AG09309 (cell line): ENCODE results near the gene TSPAN18.

Experiments used
- DNase-seq: peaks from one replicate; pipeline ENCODE4 v3.0.0-alpha.2; 2010; ENCODE audit warnings: low read depth
- H3K4me3 ChIP-seq: 2 replicates; pipeline ENCODE4 v1.5.1; 2011; ENCODE audit warnings: mild to moderate bottlenecking, low read depth, low read length, moderate library complexity; ENCODE audit not compliant: control insufficient read depth
- TF ChIP-seq, protein P1 (sequence below): IDR thresholded peaks from 2 replicates; pipeline ENCODE4 v1.5.1; 2011; ENCODE audit warnings: mild to moderate bottlenecking, low read depth, low read length, inconsistent platforms; ENCODE audit not compliant: insufficient read depth, control insufficient read depth; ENCODE audit errors: missing control alignments

TSPAN18 gene

DNA sequence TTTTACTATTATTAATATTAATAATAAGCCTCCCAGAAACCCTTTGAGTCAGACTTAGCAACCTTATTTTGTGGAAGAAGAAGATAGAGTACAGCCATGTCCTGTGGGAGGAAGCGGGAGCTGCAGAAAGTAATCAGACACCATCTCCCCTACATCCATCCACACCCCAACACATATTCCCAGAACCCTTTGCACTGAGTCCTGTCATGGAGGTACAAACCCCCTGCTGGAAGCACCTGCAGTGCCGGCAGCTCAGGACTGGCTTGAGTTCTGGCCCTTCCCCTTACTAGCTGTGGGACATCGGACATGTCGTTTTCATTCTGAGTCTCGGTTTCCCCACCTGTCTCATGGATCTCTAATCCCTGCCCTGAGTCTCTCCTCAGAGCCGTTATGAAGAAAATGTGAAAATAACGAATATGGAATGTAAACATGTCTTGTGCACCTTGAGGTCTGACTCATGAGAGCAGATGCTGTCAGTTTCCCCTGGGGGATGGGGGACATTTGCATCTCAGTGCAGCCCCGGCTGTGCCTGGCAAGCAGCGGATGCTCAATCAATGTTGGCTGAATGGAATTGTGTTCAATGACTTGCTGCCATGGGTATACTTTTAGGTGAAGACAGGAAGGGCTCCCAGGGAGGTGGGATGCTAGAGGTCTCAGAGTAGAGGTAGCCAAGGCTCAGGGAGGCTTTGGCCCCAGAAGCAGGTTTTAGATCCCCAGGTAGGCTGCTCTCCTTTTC is 178.5 kb downstream of the TSPAN18 start:
- no peak overlapping the region for H3K4me3 ChIP-seq
- TF ChIP-seq, protein P1, sequence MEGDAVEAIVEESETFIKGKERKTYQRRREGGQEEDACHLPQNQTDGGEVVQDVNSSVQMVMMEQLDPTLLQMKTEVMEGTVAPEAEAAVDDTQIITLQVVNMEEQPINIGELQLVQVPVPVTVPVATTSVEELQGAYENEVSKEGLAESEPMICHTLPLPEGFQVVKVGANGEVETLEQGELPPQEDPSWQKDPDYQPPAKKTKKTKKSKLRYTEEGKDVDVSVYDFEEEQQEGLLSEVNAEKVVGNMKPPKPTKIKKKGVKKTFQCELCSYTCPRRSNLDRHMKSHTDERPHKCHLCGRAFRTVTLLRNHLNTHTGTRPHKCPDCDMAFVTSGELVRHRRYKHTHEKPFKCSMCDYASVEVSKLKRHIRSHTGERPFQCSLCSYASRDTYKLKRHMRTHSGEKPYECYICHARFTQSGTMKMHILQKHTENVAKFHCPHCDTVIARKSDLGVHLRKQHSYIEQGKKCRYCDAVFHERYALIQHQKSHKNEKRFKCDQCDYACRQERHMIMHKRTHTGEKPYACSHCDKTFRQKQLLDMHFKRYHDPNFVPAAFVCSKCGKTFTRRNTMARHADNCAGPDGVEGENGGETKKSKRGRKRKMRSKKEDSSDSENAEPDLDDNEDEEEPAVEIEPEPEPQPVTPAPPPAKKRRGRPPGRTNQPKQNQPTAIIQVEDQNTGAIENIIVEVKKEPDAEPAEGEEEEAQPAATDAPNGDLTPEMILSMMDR = no peak
- no peak for DNase-seq

DNA sequence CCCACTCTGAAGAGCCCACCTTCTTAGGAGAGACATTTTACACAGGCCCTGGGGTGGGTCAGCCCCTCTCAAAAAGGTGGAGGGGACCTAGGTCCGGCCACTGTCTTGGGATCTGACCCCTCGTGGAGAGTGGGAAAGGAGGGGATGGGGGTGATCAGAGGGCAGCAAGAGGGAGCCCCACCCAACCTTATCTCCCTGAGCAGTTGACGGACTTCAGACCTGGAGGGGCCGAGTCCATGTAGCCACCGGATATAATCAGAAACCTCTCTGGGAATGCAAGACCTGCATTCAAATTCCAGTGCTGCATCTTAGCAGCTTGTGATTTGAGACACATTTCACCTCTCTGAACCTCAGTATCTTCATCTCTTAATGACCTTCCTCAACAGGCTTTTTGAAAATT is 179.9 kb downstream of the TSPAN18 start:
- TF ChIP-seq, protein P1 = no peak
- no peak overlapping the region for H3K4me3 ChIP-seq
- no peak for DNase-seq

DNA sequence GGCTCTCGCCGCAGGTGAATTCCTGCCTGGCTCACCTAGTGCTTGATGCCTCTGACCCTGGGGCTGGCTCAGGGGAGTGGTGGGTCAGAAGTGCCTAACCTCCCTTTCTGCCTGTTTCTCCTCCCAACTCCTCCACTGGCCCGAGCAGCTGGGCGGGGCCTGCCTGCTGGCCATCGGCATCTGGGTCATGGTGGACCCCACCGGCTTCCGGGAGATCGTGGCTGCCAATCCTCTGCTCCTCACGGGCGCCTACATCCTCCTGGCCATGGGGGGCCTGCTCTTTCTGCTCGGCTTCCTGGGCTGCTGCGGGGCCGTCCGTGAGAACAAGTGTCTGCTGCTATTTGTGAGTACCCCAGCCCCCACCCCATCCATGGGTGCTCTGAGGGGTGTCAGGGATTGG is 182.8 kb downstream of the TSPAN18 start:
- TF ChIP-seq, protein P1 = no peak
- no peak for DNase-seq
- no peak overlapping the region for H3K4me3 ChIP-seq

DNA sequence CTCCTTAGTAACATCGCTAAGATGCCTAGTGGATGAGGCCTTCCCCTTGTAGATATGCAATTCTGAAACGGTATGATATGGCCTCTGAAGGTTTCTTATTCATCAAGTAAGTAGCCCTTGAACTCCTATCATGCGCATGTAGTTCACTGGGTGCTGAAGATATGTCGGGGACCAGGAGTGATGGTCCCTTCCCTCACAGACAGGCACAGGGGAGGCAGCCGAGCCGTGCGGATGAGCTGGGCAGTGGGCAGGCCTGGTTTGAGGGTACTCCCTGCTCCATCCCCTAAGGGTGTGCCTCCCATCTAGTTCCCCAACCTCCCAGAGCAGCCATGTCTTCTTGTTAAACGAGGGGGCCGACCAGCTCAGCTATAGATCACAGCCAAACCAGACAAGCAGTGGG is 183.8 kb downstream of the TSPAN18 start:
- TF ChIP-seq, protein P1 = no peak
- DNase-seq = no peak
- H3K4me3 ChIP-seq = no peak overlapping the region

DNA sequence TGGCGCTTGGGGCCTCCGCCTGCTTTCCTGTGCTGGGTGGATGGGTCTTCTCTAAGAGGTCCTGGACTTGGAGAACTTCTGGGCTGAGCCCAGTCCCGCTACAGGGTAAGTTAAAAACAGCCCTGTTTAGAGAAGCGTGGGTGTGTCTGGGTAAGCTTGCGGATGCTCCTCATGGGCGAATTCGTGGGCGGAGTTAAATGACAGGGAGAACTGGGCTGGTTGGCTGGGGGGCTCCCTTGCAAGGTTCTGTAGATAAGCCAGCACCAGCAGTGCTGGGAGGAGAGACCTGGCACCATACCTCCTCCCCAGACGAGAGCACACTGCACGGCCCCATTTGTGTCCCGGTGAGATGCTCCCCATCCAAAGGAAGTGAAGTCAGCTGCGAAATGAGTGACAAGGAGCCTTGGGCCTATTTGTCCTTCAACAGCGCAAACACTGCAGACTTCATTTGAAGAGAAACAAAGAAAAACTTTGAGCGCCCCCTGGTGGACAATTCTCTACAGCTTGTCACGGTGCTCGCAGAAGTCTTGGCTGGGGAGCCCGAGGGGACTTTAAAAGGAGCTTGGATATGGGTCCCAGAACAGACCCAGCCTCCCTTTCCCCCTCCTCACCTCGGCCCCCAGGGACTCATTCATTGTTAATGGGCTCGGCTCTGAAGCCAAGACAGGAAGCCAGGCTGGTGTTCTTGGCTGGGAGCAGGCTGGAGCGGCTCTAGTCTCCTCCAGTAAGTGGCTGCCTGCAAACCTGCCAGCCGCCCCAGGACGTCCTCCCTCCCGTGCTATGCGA is 184.5 kb downstream of the TSPAN18 start:
- peak; percentile 40 for DNase-seq
- H3K4me3 ChIP-seq = no peak overlapping the region
- TF ChIP-seq, protein P1 = peak; percentile 73

DNA sequence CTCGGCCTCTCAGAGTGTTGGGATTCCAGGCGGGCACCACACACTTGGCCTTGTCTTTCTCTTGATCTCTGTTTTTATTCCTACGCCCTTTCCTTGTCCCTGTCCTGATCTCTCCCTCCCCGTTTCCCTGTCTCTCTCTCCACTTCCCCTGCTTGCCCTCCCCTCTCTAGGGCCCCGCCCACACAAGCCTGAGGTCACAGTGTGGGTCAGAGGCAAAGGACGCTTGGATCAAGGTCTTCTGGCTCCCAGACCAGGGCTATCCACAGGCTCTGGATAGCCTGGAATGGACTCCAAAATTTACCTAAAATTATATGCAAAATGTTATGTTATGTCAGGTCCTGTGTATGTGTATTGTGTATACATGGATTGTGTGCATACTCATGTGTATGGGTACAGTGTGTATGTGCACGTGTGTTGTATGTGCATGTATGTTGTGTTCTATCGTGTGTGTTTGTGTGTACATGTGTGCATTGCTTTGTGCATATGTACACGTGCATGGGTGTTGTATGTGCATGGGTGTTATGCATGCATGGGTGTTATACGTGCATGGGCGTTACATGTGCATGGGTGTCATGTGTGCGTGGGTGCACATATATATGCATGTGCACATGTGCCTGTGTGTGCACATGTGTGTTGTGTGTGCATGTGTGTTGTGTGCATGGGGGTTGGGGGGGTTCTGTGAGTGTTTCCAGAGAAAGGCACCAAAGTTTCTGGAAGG is 185.7 kb downstream of the TSPAN18 start:
- DNase-seq = no peak
- TF ChIP-seq, protein P1 = no peak
- H3K4me3 ChIP-seq = no peak overlapping the region
